PC-3 (cell line): ENCODE measurements around the gene RNMT. TPM values are rescaled to one million over a fixed set of nuclear protein-coding genes. Genes with fewer than 3 reads are reported as not detected.

Source experiments
- ATAC-seq: fragments of 200-7000 bp; cut with Tn5 transposase; 2 replicates; pipeline ENCODE4 v1.9.1; 2020; ENCODE audit warnings: mild to moderate bottlenecking, moderate library complexity
- BruUV-seq: library from RNA; stranded (reverse); fragments of 400-500 nt; replicated peaks from 2 replicates; lab custom pipeline; 2021; lab: Mats Ljungman, UMichigan
- CTCF ChIA-PET: fragments of 300-600 bp; sonication (Branson Sonifier 250); formaldehyde crosslinking; loops from one replicate; lab custom pipeline; 2022; ENCODE audit warnings: antibody characterized with exemption; lab: Charles Lee
- POLR2A ChIA-PET: fragments of 300-600 bp; sonication (Branson Sonifier 250); formaldehyde crosslinking; loops from one replicate; lab custom pipeline; 2022; ENCODE audit warnings: antibody characterized with exemption; ENCODE audit not compliant: unreplicated experiment; lab: Charles Lee
- DNase-seq: peaks from one replicate; pipeline ENCODE4 v3.0.0-alpha.2; 2015
- H2AFZ ChIP-seq: fragments of 300-600 bp; sonication (generic); 2 replicates; pipeline ENCODE4 v1.6.0; 2016; ENCODE audit warnings: antibody characterized with exemption, low read length
- H3F3A ChIP-seq: fragments of 300-600 bp; sonication (generic); one replicate; pipeline ENCODE4 v1.6.0; 2017; ENCODE audit warnings: antibody characterized with exemption, low read length, control low read depth, mild to moderate bottlenecking; ENCODE audit not compliant: unreplicated experiment
- H3K27ac ChIP-seq: fragments of 300-600 bp; sonication (generic); 2 replicates; pipeline ENCODE4 v1.5.1; 2016; ENCODE audit warnings: mild to moderate bottlenecking, low read length
- H3K27me3 ChIP-seq: fragments of 300-600 bp; sonication (generic); 2 replicates; pipeline ENCODE4 v1.6.1; 2016; ENCODE audit warnings: low read length, mixed read lengths
- H3K36me3 ChIP-seq: fragments of 300-600 bp; sonication (generic); 2 replicates; pipeline ENCODE4 v1.6.1; 2016; ENCODE audit warnings: low read depth, mixed run types, low read length, mixed read lengths
- H3K4me1 ChIP-seq: fragments of 300-600 bp; sonication (generic); 2 replicates; pipeline ENCODE4 v1.5.1; 2016; ENCODE audit warnings: low read length; ENCODE audit not compliant: insufficient read depth
- H3K4me2 ChIP-seq: fragments of 300-600 bp; sonication (generic); 2 replicates; pipeline ENCODE4 v1.6.0; 2016; ENCODE audit warnings: low read length
- H3K4me3 ChIP-seq: fragments of 300-600 bp; sonication (generic); 2 replicates; pipeline ENCODE4 v1.5.1; 2016; ENCODE audit warnings: mild to moderate bottlenecking, low read length, mixed read lengths
- H3K79me2 ChIP-seq: fragments of 300-600 bp; sonication (generic); 2 replicates; pipeline ENCODE4 v1.6.1; 2017; ENCODE audit warnings: low read length, mixed read lengths
- H3K9ac ChIP-seq: fragments of 300-600 bp; sonication (generic); 2 replicates; pipeline ENCODE4 v1.6.0; 2016; ENCODE audit warnings: mild to moderate bottlenecking, low read length
- H3K9me2 ChIP-seq: fragments of 300-600 bp; sonication (generic); replicated peaks from 2 replicates; pipeline ENCODE4 v1.6.1; 2016; ENCODE audit warnings: mixed run types, low read length, mixed read lengths
- H3K9me3 ChIP-seq: fragments of 300-600 bp; sonication (generic); 2 replicates; pipeline ENCODE4 v1.6.1; 2016; ENCODE audit warnings: low read length, mixed read lengths
- H4K20me1 ChIP-seq: fragments of 300-600 bp; sonication (generic); 2 replicates; pipeline ENCODE4 v1.6.1; 2016; ENCODE audit warnings: low read length, mixed read lengths
- CTCF ChIP-seq: fragments of 300-600 bp; sonication (generic); conservative IDR thresholded peaks from 2 replicates; pipeline ENCODE4 v1.5.1; 2017; ENCODE audit warnings: antibody characterized with exemption, low read depth, mild to moderate bottlenecking, low read length
- EZH2 ChIP-seq: fragments of 300-600 bp; sonication (generic); IDR thresholded peaks from one replicate; pipeline ENCODE4 v1.6.1; 2017; ENCODE audit warnings: antibody characterized with exemption, mild to moderate bottlenecking, low read length; ENCODE audit not compliant: unreplicated experiment
- EZH2phosphoT487 ChIP-seq: fragments of 300-600 bp; sonication (generic); IDR thresholded peaks from 2 replicates; pipeline ENCODE4 v1.6.1; 2018; ENCODE audit warnings: mild to moderate bottlenecking, antibody characterized with exemption, low read length, borderline replicate concordance
- intact Hi-C: fragments of 100-400 bp; cut with micrococcal nuclease; formaldehyde crosslinking; loops from 2 replicates; pipeline ENCODE4 v1.9.0; 2023
- total RNA-seq: library from RNA; depleted of rRNA; stranded (reverse); fragments of >200 nt; gene quantifications from 2 replicates; pipeline ENCODE4 v1.2.3, GENCODE V29; 2014; rRNA removed

RNMT gene
- total RNA-seq, 1 experiment from 2014 or later, result 18.9 TPM

GRCh38 chr18:13813271-13813849, 86.9 kb downstream of the RNMT start:
- intact Hi-C loops, result loop anchor here (1.0 kb wide), 1 partner anchor 273 kb away; no protein-coding TSS in a partner anchor
- CTCF ChIA-PET, result interaction anchor here (0.5 to 1.5 kb wide), 7 partner anchors 13 to 626 kb away, joined by 3 to 8 read pairs (median 4); no protein-coding TSS in a partner anchor

More at GRCh38 chr18:13813271-13813849, 86.9 kb downstream of the RNMT start:
- Histone ChIP-seq H3K36me3 (no peaks in the 10 kb centered on the region), H4K20me1 (no peaks in the 10 kb centered on the region), H3F3A (no peaks in the 10 kb centered on the region), H3K4me3 (no peak overlapping the region), H3K27me3 (peaks cover 31% of the 10 kb centered on the region), H3K79me2 (no peaks in the 10 kb centered on the region), H3K4me1 (peaks cover 30% of the 10 kb centered on the region), H3K4me2 (no peak overlapping the region), H3K27ac (no peak overlapping the region), H3K9me3 (no peaks in the 10 kb centered on the region), H3K9me2 (no peaks in the 10 kb centered on the region), H3K9ac (no peak overlapping the region), H2AFZ (no peak overlapping the region)
- peak; percentile 85 for ATAC-seq
- BruUV-seq, result no TSS peak
- peak; percentile 83 for DNase-seq
- TF ChIP-seq EZH2phosphoT487, result no peak
- no peak for TF ChIP-seq EZH2
- TF ChIP-seq CTCF, result peak; percentile 92
- POLR2A ChIA-PET, result no interaction called here

Other genes starting within 250 kb of the RNMT start
- gene FAM210A, start 115 bp upstream of the RNMT start, total RNA-seq, result 49.2 and 52.7 TPM in 2 replicates
- gene MC5R, start 97.5 kb downstream of the RNMT start, total RNA-seq, result not detected in 2 replicates
- gene MC2R, start 188.9 kb downstream of the RNMT start, total RNA-seq, result not detected in 2 replicates